WTC11 (cell line): ENCODE data around the gene DDI2. TPM values are rescaled to one million over a fixed set of nuclear protein-coding genes. Genes with fewer than 3 reads are reported as not detected.

Source experiments
- ATAC-seq: fragments of 200-7000 bp; cut with Tn5 transposase; 2 replicates; pipeline ENCODE4 v1.10.0; 2021; ENCODE audit warnings: mild to moderate bottlenecking, moderate library complexity
- CTCF ChIA-PET: fragments of 300-600 bp; sonication (Branson Sonifier 250); formaldehyde crosslinking; loops from one replicate; lab custom pipeline; 2021; ENCODE audit warnings: antibody characterized with exemption; lab: Charles Lee
- POLR2A ChIA-PET: fragments of 350-600 bp; sonication (Branson Sonifier 250); formaldehyde crosslinking; loops from one replicate; lab custom pipeline; 2021; ENCODE audit warnings: antibody characterized with exemption; lab: Charles Lee
- DNase-seq: peaks from one replicate; pipeline ENCODE4 v3.0.0; 2021; ENCODE audit warnings: low spot score
- H3K27ac Mint-ChIP-seq: 2 replicates; pipeline ENCODE4 v1.8.0; 2021; ENCODE audit warnings: mixed read lengths
- H3K27me3 Mint-ChIP-seq: 2 replicates; pipeline ENCODE4 v1.8.0; 2021; ENCODE audit warnings: low read depth, mild to moderate bottlenecking, moderate library complexity, mixed read lengths
- H3K36me3 Mint-ChIP-seq: 2 replicates; pipeline ENCODE4 v1.8.0; 2021; ENCODE audit warnings: mixed read lengths
- H3K4me1 Mint-ChIP-seq: 2 replicates; pipeline ENCODE4 v1.8.0; 2022; ENCODE audit warnings: mixed read lengths
- H3K4me3 Mint-ChIP-seq: 2 replicates; pipeline ENCODE4 v1.8.0; 2021; ENCODE audit warnings: mild to moderate bottlenecking, moderate library complexity, mixed read lengths
- H3K9me3 Mint-ChIP-seq: 2 replicates; pipeline ENCODE4 v1.8.0; 2021; ENCODE audit warnings: mixed read lengths
- CBFB ChIP-seq: sonication (generic); formaldehyde crosslinking; IDR thresholded peaks from 2 replicates; pipeline ENCODE4 v1.8.1; 2022; ENCODE audit warnings: mild to moderate bottlenecking, low read depth, missing genetic modification reagents
- EMX1 ChIP-seq: fragments of 250-450 bp; sonication (Bioruptor Pico); IDR thresholded peaks from 2 replicates; pipeline ENCODE4 v1.8.0; 2021; ENCODE audit warnings: mild to moderate bottlenecking
- ESRRA ChIP-seq: sonication (generic); formaldehyde crosslinking; IDR thresholded peaks from 2 replicates; pipeline ENCODE4 v1.8.1; 2022; ENCODE audit warnings: mild to moderate bottlenecking, missing genetic modification reagents, borderline replicate concordance
- KAT7 ChIP-seq: sonication (generic); formaldehyde crosslinking; IDR thresholded peaks from 2 replicates; pipeline ENCODE4 v1.8.1; 2023; ENCODE audit warnings: missing genetic modification reagents, mild to moderate bottlenecking, borderline replicate concordance
- MYBL2 ChIP-seq: sonication (generic); formaldehyde crosslinking; IDR thresholded peaks from 2 replicates; pipeline ENCODE4 v1.8.1; 2023; ENCODE audit warnings: mild to moderate bottlenecking, moderate library complexity, missing genetic modification reagents
- PRRX2 ChIP-seq: fragments of 250-450 bp; sonication (Bioruptor Pico); IDR thresholded peaks from 2 replicates; pipeline ENCODE4 v1.8.0; 2021; ENCODE audit warnings: mild to moderate bottlenecking
- RELA ChIP-seq: sonication (generic); formaldehyde crosslinking; IDR thresholded peaks from 2 replicates; pipeline ENCODE4 v1.8.1; 2022; ENCODE audit warnings: missing genetic modification reagents, mild to moderate bottlenecking, borderline replicate concordance
- SOX15 ChIP-seq: fragments of 250-450 bp; sonication (Bioruptor Pico); IDR thresholded peaks from 2 replicates; pipeline ENCODE4 v1.9.0; 2021; ENCODE audit warnings: mild to moderate bottlenecking
- SP1 ChIP-seq: sonication (generic); formaldehyde crosslinking; conservative IDR thresholded peaks from 2 replicates; pipeline ENCODE4 v1.8.1; 2022; ENCODE audit warnings: missing genetic modification reagents
- STAT6 ChIP-seq: sonication (generic); formaldehyde crosslinking; conservative IDR thresholded peaks from 2 replicates; pipeline ENCODE4 v1.8.1; 2023; ENCODE audit warnings: mild to moderate bottlenecking, low read depth, missing genetic modification reagents, moderate library complexity
- TP53 ChIP-seq: sonication (generic); formaldehyde crosslinking; IDR thresholded peaks from 2 replicates; pipeline ENCODE4 v1.8.1; 2023; ENCODE audit warnings: mild to moderate bottlenecking, missing genetic modification reagents
- ZBTB21 ChIP-seq: sonication (generic); formaldehyde crosslinking; IDR thresholded peaks from 2 replicates; pipeline ENCODE4 v1.8.1; 2023; ENCODE audit warnings: mild to moderate bottlenecking, missing genetic modification reagents, borderline replicate concordance
- ZNF317 ChIP-seq: sonication (generic); formaldehyde crosslinking; IDR thresholded peaks from 2 replicates; pipeline ENCODE4 v1.8.1; 2023; ENCODE audit warnings: low read depth, mild to moderate bottlenecking, moderate library complexity, missing genetic modification reagents, borderline replicate concordance
- ZNF416 ChIP-seq: fragments of 250-450 bp; sonication (Bioruptor Pico); IDR thresholded peaks from 2 replicates; pipeline ENCODE4 v1.9.0; 2021; ENCODE audit warnings: mild to moderate bottlenecking, inconsistent platforms
- ZNF512 ChIP-seq: sonication (generic); formaldehyde crosslinking; IDR thresholded peaks from 2 replicates; pipeline ENCODE4 v1.8.1; 2022; ENCODE audit warnings: missing genetic modification reagents, borderline replicate concordance
- total RNA-seq: library from RNA; stranded (reverse); gene quantifications from 3 replicates; pipeline ENCODE4 v1.2.3, GENCODE V29; 2021
- TF ChIP-seq, protein P1 (sequence below): sonication (generic); formaldehyde crosslinking; IDR thresholded peaks from 2 replicates; pipeline ENCODE4 v1.8.0; 2023; ENCODE audit warnings: missing genetic modification reagents, mild to moderate bottlenecking, borderline replicate concordance
- TF ChIP-seq, protein P2 (sequence below): sonication (generic); formaldehyde crosslinking; IDR thresholded peaks from 2 replicates; pipeline ENCODE4 v1.8.0; 2022; ENCODE audit warnings: mild to moderate bottlenecking, missing genetic modification reagents
- TF ChIP-seq, protein P3 (sequence below): fragments of 250-450 bp; sonication (Bioruptor Pico); IDR thresholded peaks from 2 replicates; pipeline ENCODE4 v1.8.0; 2021; ENCODE audit warnings: mild to moderate bottlenecking

Gene DDI2
- total RNA-seq, 1 experiment from 2014 or later: 34.2 TPM

DNA sequence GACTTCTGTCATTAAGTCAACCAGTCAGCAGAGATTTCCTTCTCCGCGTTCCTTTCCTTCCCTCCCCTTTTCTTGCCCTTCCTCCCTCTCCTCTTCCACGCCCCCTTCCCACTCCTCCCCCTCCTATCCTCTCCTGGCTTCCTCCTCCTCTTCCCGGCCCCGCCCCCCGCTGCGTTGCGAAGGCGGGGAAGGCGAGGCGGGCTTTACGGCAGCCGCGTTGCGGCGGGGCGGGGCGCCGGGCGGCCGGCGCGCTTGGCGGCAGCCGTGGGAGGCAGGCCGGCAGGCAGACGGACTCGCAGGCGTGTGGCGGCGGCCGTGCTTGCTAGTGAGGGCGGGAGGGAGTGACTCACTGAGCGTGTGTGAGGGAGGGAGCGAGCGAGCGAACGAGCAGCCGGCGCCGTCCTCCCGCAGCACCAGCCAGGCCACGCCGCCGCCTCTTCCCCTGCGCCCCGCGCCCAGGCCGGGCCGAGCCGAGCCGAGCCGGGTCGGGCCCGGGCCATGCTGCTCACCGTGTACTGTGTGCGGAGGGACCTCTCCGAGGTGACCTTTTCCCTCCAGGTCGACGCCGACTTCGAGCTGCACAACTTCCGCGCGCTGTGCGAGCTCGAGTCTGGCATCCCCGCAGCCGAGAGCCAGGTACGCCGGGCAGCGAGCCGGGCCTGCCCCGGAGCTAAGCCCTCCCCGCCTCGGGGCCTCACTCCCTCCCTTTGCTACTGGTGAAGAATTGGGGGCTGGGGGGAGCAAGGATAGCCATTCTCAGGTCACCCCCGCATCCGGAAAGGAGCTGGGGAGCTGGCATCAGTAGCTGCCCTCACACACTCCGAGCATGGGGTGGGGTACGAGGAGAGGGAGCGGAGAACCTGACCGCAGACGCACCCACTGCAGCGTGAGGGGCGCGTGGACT lies at the start of gene DDI2 (continued):
- TF ChIP-seq, protein P1, sequence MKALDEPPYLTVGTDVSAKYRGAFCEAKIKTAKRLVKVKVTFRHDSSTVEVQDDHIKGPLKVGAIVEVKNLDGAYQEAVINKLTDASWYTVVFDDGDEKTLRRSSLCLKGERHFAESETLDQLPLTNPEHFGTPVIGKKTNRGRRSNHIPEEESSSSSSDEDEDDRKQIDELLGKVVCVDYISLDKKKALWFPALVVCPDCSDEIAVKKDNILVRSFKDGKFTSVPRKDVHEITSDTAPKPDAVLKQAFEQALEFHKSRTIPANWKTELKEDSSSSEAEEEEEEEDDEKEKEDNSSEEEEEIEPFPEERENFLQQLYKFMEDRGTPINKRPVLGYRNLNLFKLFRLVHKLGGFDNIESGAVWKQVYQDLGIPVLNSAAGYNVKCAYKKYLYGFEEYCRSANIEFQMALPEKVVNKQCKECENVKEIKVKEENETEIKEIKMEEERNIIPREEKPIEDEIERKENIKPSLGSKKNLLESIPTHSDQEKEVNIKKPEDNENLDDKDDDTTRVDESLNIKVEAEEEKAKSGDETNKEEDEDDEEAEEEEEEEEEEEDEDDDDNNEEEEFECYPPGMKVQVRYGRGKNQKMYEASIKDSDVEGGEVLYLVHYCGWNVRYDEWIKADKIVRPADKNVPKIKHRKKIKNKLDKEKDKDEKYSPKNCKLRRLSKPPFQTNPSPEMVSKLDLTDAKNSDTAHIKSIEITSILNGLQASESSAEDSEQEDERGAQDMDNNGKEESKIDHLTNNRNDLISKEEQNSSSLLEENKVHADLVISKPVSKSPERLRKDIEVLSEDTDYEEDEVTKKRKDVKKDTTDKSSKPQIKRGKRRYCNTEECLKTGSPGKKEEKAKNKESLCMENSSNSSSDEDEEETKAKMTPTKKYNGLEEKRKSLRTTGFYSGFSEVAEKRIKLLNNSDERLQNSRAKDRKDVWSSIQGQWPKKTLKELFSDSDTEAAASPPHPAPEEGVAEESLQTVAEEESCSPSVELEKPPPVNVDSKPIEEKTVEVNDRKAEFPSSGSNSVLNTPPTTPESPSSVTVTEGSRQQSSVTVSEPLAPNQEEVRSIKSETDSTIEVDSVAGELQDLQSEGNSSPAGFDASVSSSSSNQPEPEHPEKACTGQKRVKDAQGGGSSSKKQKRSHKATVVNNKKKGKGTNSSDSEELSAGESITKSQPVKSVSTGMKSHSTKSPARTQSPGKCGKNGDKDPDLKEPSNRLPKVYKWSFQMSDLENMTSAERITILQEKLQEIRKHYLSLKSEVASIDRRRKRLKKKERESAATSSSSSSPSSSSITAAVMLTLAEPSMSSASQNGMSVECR (CRISPR knock-in tag): peak; percentile 53; the same call in 1 of the 2 replicates
- TF ChIP-seq MYBL2 (CRISPR knock-in tag): peak; percentile 33; the same call in 1 of the 2 replicates
- no peak for TF ChIP-seq ZNF512
- peak; percentile 42; the same call in 1 of the 2 replicates for TF ChIP-seq ZNF317 (CRISPR knock-in tag)
- TF ChIP-seq KAT7 (CRISPR knock-in tag): peak; percentile 33; the same call in 1 of the 2 replicates
- TF ChIP-seq SP1 (CRISPR knock-in tag): peak; percentile 98
- TF ChIP-seq, protein P2, sequence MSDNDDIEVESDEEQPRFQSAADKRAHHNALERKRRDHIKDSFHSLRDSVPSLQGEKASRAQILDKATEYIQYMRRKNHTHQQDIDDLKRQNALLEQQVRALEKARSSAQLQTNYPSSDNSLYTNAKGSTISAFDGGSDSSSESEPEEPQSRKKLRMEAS (CRISPR knock-in tag): 0 out of 2 replicates have a peak, but pooled peaks have one; percentile 19
- TF ChIP-seq ESRRA (CRISPR knock-in tag): peak; percentile 60; the same call in 1 of the 2 replicates
- no peak for TF ChIP-seq SOX15 (CRISPR knock-in tag)

DNA sequence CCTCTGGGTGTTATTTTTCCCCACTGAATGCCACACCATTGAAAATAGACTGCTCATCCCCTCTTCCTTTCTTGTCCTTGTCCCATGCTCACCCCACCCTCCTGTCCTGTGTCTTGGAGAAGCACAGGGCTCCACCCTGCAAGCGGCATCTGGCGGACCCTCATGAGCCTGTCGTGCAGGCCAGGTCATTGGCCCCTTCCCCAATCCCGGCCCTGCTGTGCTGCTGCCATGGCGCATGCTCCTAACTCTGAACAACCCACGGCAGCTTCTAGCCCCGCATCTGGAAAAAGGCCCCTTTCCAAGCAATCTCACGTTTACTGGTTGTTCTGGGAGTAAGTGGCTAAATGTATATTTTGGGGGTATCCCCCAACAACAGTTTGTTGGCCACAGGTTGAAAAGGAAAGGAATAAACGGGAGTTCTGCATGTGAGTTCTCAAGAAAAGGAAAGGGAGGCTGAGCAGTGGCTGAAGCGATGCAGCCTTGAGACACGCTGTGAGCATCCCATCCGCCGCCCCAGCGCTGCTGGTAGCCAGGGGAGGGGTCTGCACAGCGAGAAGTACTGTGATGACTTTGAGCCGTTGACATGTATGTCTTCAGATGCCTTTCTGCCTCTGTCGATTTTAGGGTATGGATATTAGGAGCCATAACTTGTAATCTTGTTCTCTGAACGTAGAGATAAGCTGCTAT lies 48.7 kb upstream of the DDI2 start:
- peak overlapping the region; percentile 20; the same call in 1 of the 2 replicates for H3K27ac Mint-ChIP-seq
- H3K4me1 Mint-ChIP-seq: no peaks in the 10 kb centered on the region
- no peak for DNase-seq
- H3K9me3 Mint-ChIP-seq: no peaks in the 10 kb centered on the region
- no peaks in the 10 kb centered on the region for H3K27me3 Mint-ChIP-seq
- H3K4me3 Mint-ChIP-seq: no peak overlapping the region
- peaks cover 51% of the 10 kb centered on the region for H3K36me3 Mint-ChIP-seq
- ChIA-PET CTCF (no interaction called here), POLR2A (no interaction called here)
- no peak for ATAC-seq
- TF ChIP-seq PRRX2 (CRISPR knock-in tag) (no peak), STAT6 (CRISPR knock-in tag) (no peak), ZBTB21 (CRISPR knock-in tag) (no peak), RELA (no peak), ZNF416 (CRISPR knock-in tag) (no peak), CBFB (CRISPR knock-in tag) (no peak), EMX1 (CRISPR knock-in tag) (no peak), TP53 (CRISPR knock-in tag) (no peak)
- TF ChIP-seq, protein P2 (CRISPR knock-in tag): no peak
- TF ChIP-seq, protein P3, sequence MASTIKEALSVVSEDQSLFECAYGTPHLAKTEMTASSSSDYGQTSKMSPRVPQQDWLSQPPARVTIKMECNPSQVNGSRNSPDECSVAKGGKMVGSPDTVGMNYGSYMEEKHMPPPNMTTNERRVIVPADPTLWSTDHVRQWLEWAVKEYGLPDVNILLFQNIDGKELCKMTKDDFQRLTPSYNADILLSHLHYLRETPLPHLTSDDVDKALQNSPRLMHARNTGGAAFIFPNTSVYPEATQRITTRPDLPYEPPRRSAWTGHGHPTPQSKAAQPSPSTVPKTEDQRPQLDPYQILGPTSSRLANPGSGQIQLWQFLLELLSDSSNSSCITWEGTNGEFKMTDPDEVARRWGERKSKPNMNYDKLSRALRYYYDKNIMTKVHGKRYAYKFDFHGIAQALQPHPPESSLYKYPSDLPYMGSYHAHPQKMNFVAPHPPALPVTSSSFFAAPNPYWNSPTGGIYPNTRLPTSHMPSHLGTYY (CRISPR knock-in tag): no peak
- TF ChIP-seq, protein P1 (CRISPR knock-in tag): no peak
